Fibroblast of the aortic adventitia (primary cell): ENCODE measurements around the gene PID1. TPM values are rescaled to one million over a fixed set of nuclear protein-coding genes. Genes with fewer than 3 reads are reported as not detected.

ENCODE experiments used
- DNase-seq: peaks from one replicate; pipeline ENCODE4 v3.0.0-alpha.2; 2010; ENCODE audit warnings: low read depth
- H3K4me3 ChIP-seq: 2 replicates; pipeline ENCODE4 v1.5.1; 2011; ENCODE audit warnings: low read depth, mild to moderate bottlenecking, control low read depth, low read length, moderate library complexity
- total RNA-seq: library from RNA; depleted of rRNA; stranded (reverse); fragments of >200 nt; gene quantifications from 2 replicates; pipeline ENCODE4 v1.2.3, GENCODE V29; 2012; ENCODE audit warnings: low replicate concordance
- TF ChIP-seq, protein P1 (sequence below): IDR thresholded peaks from 2 replicates; pipeline ENCODE4 v1.5.1; 2011; ENCODE audit warnings: mild to moderate bottlenecking, low read length, control low read depth, inconsistent platforms; ENCODE audit not compliant: insufficient read depth

Gene PID1
- total RNA-seq, 1 donor: 13.0 TPM

DNA sequence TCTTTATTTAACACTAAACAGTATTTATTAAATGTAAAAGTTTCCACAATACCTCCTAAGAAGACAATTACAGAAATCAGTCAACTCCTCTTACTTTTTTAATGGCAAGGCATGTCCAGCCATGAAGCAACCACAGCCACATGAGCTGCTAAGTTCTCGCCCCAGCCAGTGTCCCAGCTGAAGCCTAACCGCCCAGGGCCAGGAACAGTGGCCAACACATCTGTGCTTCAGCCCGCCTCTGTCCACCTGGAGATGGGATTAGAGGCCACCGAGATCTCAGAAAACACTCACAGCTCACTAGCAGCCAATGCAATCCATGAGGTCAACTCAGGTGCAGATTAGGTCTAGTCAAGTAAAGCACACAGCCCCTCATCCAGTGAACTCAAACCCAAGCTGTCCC, 40.2 kb downstream of the PID1 start:
- TF ChIP-seq, protein P1, sequence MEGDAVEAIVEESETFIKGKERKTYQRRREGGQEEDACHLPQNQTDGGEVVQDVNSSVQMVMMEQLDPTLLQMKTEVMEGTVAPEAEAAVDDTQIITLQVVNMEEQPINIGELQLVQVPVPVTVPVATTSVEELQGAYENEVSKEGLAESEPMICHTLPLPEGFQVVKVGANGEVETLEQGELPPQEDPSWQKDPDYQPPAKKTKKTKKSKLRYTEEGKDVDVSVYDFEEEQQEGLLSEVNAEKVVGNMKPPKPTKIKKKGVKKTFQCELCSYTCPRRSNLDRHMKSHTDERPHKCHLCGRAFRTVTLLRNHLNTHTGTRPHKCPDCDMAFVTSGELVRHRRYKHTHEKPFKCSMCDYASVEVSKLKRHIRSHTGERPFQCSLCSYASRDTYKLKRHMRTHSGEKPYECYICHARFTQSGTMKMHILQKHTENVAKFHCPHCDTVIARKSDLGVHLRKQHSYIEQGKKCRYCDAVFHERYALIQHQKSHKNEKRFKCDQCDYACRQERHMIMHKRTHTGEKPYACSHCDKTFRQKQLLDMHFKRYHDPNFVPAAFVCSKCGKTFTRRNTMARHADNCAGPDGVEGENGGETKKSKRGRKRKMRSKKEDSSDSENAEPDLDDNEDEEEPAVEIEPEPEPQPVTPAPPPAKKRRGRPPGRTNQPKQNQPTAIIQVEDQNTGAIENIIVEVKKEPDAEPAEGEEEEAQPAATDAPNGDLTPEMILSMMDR: no peak
- no peak overlapping the region for H3K4me3 ChIP-seq
- DNase-seq: no peak

DNA sequence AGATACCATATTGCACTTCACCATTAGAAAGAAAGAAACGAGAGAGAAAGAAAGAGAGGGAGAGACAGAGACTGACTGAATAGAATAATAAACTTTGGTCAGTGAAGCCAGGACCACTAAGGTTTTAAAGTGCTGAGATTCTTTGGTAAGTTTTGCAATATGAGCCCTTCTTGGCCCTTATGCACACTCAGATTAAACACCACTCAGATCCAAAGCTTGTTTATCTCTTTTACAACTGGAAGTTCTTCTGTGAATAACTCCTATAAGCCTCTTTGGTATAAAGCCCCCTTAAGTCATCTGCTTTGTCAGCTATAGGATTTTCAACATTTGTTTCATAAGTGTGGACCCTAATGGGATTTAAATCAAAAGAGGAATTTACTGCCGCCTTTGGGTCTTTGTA, 40.8 kb downstream of the PID1 start:
- TF ChIP-seq, protein P1: no peak
- no peak overlapping the region for H3K4me3 ChIP-seq
- peak; percentile 21 for DNase-seq

DNA sequence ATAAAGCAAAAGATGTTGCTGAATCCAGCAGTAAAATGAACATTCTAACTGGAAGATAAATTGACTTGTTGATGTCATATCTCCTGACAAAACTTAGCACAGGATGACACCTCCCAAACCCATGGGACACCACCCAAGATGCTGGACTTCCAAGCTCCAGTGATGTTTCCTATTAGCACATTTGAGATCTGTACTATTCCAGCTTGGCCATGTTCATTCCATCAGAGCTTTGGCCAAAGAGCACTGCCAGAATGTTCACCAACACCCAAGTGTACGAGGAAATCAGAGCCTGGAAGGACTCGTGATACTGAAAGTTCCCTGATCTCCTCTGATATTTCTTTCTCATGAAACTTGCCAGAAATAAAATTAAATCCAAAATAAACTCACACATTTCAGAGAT, 44.7 kb downstream of the PID1 start:
- TF ChIP-seq, protein P1: no peak
- DNase-seq: peak; percentile 25
- H3K4me3 ChIP-seq: no peak overlapping the region

DNA sequence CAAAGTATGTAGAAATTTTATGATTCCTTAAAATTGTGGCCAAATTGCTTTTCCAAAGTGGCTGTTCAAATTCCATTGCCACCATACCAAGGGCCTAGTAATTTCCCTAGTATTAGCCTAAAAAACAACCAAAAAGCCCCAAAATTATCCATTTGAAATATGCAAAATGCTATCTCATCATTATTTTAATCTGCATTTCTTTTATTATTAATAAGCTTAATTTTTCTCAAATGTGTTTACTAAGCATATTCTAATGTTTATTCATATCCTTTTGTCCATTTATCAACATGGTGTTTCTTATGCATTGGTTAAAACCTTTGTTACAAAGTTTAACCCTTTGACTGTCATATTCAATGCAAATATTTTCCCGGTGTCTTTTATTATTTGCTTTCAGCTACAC, 48.0 kb downstream of the PID1 start:
- DNase-seq: no peak
- H3K4me3 ChIP-seq: no peak overlapping the region
- TF ChIP-seq, protein P1: no peak

DNA sequence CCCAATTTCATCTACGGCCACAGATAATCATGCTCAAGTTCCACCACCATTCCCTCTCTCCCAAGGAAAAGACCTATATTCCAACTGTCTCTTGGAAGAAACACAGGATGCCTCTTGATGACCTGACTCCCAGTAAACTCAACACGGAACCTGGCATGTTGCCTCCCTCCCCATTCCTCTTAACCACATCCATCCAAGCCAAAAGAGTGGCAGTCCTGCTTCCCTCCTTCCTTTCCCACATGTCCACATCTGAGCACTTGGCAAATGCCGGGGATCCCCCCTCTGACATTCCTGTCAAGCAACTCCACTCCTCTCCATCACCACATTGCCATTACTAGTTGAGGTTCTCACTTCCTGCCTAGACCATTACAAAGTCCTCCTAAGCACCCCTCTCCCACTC, 49.4 kb downstream of the PID1 start:
- DNase-seq: no peak
- no peak overlapping the region for H3K4me3 ChIP-seq
- TF ChIP-seq, protein P1: no peak

DNA sequence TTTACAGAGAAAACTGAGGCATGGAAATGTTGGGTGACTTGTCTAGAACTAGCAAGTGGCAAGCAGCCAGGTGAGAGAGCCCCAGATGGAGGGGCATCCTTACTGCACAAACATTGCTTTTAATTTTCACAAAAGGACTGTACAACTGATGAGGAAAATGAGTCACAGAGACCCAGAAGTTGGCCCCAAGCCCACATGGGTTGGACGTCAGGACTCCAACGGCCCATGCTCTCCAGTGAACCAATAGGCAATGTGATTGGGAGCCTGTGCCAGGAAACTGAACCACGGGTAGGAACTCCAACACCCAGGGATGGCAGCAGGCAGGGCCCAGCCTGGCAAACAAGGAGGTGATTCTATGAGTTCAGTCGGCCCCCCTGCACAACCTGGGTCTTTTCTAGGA, 50.8 kb downstream of the PID1 start:
- no peak overlapping the region for H3K4me3 ChIP-seq
- DNase-seq: no peak
- TF ChIP-seq, protein P1: no peak

DNA sequence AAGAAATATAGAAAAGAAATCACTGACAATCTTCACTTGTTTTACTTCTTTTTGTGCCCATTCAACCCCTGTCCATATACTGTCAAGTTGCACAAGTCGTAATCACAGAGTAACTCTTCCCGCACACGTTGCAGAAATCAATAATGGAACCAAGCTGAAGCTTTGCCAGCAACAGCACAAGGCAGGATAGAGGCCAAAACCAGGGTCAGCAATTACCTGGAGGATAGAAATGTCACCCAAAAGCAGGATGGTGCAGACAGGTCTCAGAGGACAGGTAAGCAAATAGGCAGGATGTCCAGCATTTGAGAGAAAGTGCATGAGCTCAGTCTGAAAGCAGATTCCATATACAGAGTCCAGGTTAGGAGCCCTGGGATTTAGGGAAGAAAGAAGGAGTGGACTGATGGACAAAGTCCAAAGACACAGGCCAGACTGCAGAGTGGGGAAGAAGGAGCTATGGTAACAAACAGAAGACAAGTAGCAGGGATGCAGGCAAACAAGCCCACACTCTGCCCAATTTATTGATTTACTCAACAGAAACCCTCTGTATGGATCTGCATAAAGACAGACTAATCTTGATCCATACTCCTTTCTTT, 52.7 kb downstream of the PID1 start:
- DNase-seq: no peak
- no peak overlapping the region for H3K4me3 ChIP-seq
- TF ChIP-seq, protein P1: no peak
